Panc1 (cell line): ENCODE data around the gene PSMA7. TPM values are rescaled to one million over a fixed set of nuclear protein-coding genes. Genes with fewer than 3 reads are reported as not detected.

Experiments
- ATAC-seq: fragments of 200-7000 bp; cut with Tn5 transposase; 2 replicates; pipeline ENCODE4 v1.9.1; 2020; ENCODE audit warnings: mild to moderate bottlenecking, moderate library complexity
- BruUV-seq: library from RNA; stranded (reverse); fragments of 400-500 nt; replicated peaks from 2 replicates; lab custom pipeline; 2021; lab: Mats Ljungman, UMichigan
- CTCF ChIA-PET: fragments of 300-600 bp; sonication (Branson Sonifier 250); formaldehyde crosslinking; loops from one replicate; lab custom pipeline; 2022; ENCODE audit warnings: antibody characterized with exemption; lab: Charles Lee
- POLR2A ChIA-PET: fragments of 300-600 bp; sonication (Branson Sonifier 250); formaldehyde crosslinking; loops from one replicate; lab custom pipeline; 2022; ENCODE audit warnings: antibody characterized with exemption; lab: Charles Lee
- DNase-seq: peaks from one replicate; pipeline ENCODE4 v3.0.0-alpha.2; 2010; ENCODE audit warnings: low read depth, low spot score
- H3K27ac ChIP-seq: 2 replicates; pipeline ENCODE4 v1.5.1; 2011; ENCODE audit warnings: mild to moderate bottlenecking, low read length, inconsistent platforms
- H3K27me3 ChIP-seq: fragments of 200-500 bp; sonication (Bioruptor generic); 2 replicates; pipeline ENCODE4 v1.6.0; 2014; ENCODE audit warnings: low read length, inconsistent platforms; ENCODE audit not compliant: control insufficient read depth, insufficient read depth
- H3K36me3 ChIP-seq: fragments of 200-500 bp; sonication (Bioruptor generic); 2 replicates; pipeline ENCODE4 v1.5.1; 2014; ENCODE audit warnings: inconsistent platforms, mild to moderate bottlenecking, low read length, moderate library complexity; ENCODE audit not compliant: control insufficient read depth, insufficient read depth
- H3K4me1 ChIP-seq: 2 replicates; pipeline ENCODE4 v1.5.1; 2011; ENCODE audit warnings: inconsistent platforms, mild to moderate bottlenecking, low read length, moderate library complexity; ENCODE audit not compliant: control insufficient read depth, insufficient read depth
- H3K4me3 ChIP-seq, 2 experiments: 2 replicates each; pipeline ENCODE4 v1.5.1; 2011 to 2012; ENCODE audit warnings: low read depth in 2 of 2, low read length in 2 of 2, mild to moderate bottlenecking in 2 of 2, inconsistent platforms in 1 of 2, moderate library complexity in 1 of 2
- H3K9me3 ChIP-seq: fragments of 200-500 bp; sonication (Bioruptor generic); 2 replicates; pipeline ENCODE4 v1.5.1; 2014; ENCODE audit warnings: low read depth, mild to moderate bottlenecking, inconsistent platforms, low read length, moderate library complexity; ENCODE audit not compliant: control insufficient read depth, insufficient read depth
- CTCF ChIP-seq: fragments of 450-650 bp; IDR thresholded peaks from 2 replicates; pipeline ENCODE4 v1.5.1; 2017; ENCODE audit warnings: mild to moderate bottlenecking
- POLR2AphosphoS5 ChIP-seq: IDR thresholded peaks from 2 replicates; pipeline ENCODE4 v1.6.1; 2012; ENCODE audit warnings: mild to moderate bottlenecking, low read depth, low read length, moderate library complexity
- REST ChIP-seq, 2 experiments: IDR thresholded peaks; 2 replicates each; pipeline ENCODE4 v1.6.1; 2011 to 2012; ENCODE audit warnings: low read depth in 2 of 2, control low read depth in 1 of 2, low read length in 1 of 2, mild to moderate bottlenecking in 1 of 2, moderate library complexity in 1 of 2; ENCODE audit not compliant: insufficient read depth in 1 of 2
- SIN3A ChIP-seq: IDR thresholded peaks from 2 replicates; pipeline ENCODE4 v1.6.1; 2012; ENCODE audit warnings: low read depth, mild to moderate bottlenecking, low read length, moderate library complexity, borderline replicate concordance; ENCODE audit not compliant: insufficient read depth
- TCF7L2 ChIP-seq: IDR thresholded peaks from 2 replicates; pipeline ENCODE4 v1.6.1; 2011; ENCODE audit warnings: mild to moderate bottlenecking, low read depth, low read length, inconsistent platforms
- in situ Hi-C: cut with HindIII; loops from 2 replicates; pipeline ENCODE4 v1.10.0; 2016; ENCODE audit warnings: low sequenced_read_pairs, low pct_unique_long_range_greater_than_20kb
- intact Hi-C: fragments of 100-400 bp; cut with micrococcal nuclease; formaldehyde crosslinking; loops from one replicate; pipeline ENCODE4 v1.10.0; 2022; ENCODE audit not compliant: unreplicated experiment
- total RNA-seq: library from RNA; stranded (reverse); gene quantifications from one replicate; pipeline ENCODE4 v1.2.1, GENCODE V29; 2021; ENCODE audit not compliant: unreplicated experiment

Gene PSMA7
- total RNA-seq, 1 experiment from 2014 or later: 402 TPM

- intact Hi-C loops: no loop called here
- no peak overlapping the region for H3K4me3 ChIP-seq
- no peak for DNase-seq
- BruUV-seq: no TSS peak
- in situ Hi-C loops: no loop called here
- H3K4me1 ChIP-seq: no peaks in the 10 kb centered on the region
- CTCF ChIA-PET: no interaction called here
- no peaks in the 10 kb centered on the region for H3K9me3 ChIP-seq
- no peaks in the 10 kb centered on the region for H3K27me3 ChIP-seq
- no peak overlapping the region for H3K27ac ChIP-seq
- POLR2A ChIA-PET: no interaction called here
- no peak for ATAC-seq
- TF ChIP-seq CTCF (no peak), REST (IDR thresholded peaks at IDR 0.05; ENCODE audit: insufficient read depth in 1 of 2, low read depth in 2 of 2, low read length in 1 of 2) (no peak), SIN3A (no peak), TCF7L2 (no peak), POLR2AphosphoS5 (no peak)
- H3K36me3 ChIP-seq: no peaks in the 10 kb centered on the region
These were observed 27.3 kb upstream of the PSMA7 start for GRCh38 chr20:62170536-62170935.

- H3K27me3 ChIP-seq: no peaks in the 10 kb centered on the region
- H3K36me3 ChIP-seq: no peaks in the 10 kb centered on the region
- CTCF ChIA-PET: no interaction called here
- TF ChIP-seq POLR2AphosphoS5 (no peak), REST (IDR thresholded peaks at IDR 0.05; ENCODE audit: insufficient read depth in 1 of 2, low read depth in 2 of 2, low read length in 1 of 2) (no peak), SIN3A (no peak), TCF7L2 (no peak), CTCF (no peak)
- DNase-seq (no peak), ATAC-seq (no peak)
- H3K4me3 ChIP-seq: no peak overlapping the region
- no peaks in the 10 kb centered on the region for H3K9me3 ChIP-seq
- in situ Hi-C loops: no loop called here
- H3K27ac ChIP-seq: no peak overlapping the region
- BruUV-seq: no TSS peak
- POLR2A ChIA-PET: no interaction called here
- H3K4me1 ChIP-seq: no peaks in the 10 kb centered on the region
- intact Hi-C loops: no loop called here
These were observed 25.8 kb upstream of the PSMA7 start for GRCh38 chr20:62168890-62169435.
